ENCODE data around the gene TUFT1.

TUFT1 gene

GRCh38 chr1:151504252-151504651 is 35.9 kb upstream of the TUFT1 start:
- in situ Hi-C loops (cut with HindIII; ENCODE audit: low pct_unique_long_range_greater_than_20kb, low sequenced_read_pairs), result no loop called here
- no peak for TF ChIP-seq JUND (IDR thresholded peaks at IDR 0.05; ENCODE audit: low read depth)
- no peak for DNase-seq (ENCODE audit: low read depth in 1 of 2, low spot score in 1 of 2)

DNA sequence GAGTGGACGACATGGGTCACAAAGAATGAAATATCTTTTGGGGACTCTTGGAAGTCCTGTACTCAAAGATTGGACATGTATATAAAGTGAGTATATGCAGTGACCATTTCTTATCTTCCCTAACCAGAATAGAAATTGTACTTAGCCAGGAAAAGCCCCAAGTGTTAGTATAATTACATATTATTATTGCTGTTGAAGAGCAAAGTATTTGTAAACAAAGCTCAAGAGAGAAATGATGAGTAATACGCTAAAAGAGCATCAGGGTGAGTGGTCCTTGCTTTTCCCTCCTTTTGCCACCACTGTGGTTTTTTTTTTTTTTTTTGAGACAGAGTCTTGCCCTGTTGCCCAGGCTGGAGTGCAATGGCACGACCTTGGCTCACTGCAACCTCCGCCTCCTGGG is 35.4 kb upstream of the TUFT1 start:
- no peak for TF ChIP-seq JUND (IDR thresholded peaks at IDR 0.05; ENCODE audit: low read depth)
- in situ Hi-C loops (cut with HindIII; ENCODE audit: low pct_unique_long_range_greater_than_20kb, low sequenced_read_pairs), result no loop called here
- no peak for DNase-seq (ENCODE audit: low read depth in 1 of 2, low spot score in 1 of 2)

DNA sequence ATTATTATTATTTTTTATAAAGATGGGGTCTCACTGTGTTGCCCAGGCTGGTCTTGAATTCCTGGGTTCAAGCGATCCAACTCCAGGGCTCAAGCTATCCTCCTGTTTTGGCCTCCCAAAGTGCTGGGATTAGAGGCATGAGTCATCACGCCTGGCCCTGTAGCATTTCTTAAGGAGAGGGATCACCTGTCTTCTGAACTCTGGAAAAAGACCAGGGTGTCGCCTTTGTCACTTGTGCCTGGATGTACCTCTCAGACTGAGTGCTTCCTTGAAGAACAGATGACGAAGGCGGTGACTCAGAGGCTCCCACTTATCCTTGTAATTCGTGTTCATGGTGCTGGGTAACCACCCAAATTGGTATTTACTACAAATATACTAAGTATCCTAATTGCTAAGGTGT is 31.3 kb upstream of the TUFT1 start:
- in situ Hi-C loops (cut with HindIII; ENCODE audit: low pct_unique_long_range_greater_than_20kb, low sequenced_read_pairs), result no loop called here
- TF ChIP-seq JUND (IDR thresholded peaks at IDR 0.05; ENCODE audit: low read depth), result no peak
- no peak for DNase-seq (ENCODE audit: low read depth in 1 of 2, low spot score in 1 of 2)

DNA sequence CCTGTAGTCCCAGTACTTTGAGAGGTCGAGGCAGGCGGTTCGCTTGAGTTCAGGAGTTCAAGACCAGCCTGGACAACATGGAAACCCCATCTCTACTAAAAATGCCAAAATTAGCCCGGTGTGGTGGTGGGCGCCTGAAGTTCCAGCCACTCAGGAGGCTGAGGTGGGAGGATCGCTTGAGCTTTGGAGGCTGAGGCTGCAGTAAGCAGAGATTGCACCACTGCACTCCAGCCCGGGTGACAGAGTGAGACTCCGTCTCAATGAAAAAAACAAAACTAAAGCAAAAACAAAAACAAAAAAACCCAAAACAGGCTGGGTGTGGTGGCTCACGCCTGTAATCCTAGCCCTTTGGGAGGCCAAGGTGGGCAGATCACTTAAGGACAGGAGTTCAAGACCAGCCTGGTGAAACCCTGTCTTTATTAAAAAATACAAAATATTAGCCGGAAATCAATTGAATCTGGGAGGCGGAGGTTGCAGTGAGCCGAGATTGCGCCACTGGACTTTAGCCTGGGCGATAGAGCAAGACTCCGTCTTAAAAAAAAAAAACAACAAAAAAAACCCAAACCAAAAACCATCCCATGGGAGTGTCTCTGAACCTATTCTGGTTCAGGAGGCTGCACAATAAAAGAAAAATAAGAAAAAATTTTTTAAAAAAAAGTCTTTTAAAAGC is 30.6 kb upstream of the TUFT1 start:
- DNase-seq (ENCODE audit: low read depth in 1 of 2, low spot score in 1 of 2), result no peak
- TF ChIP-seq JUND (IDR thresholded peaks at IDR 0.05; ENCODE audit: low read depth), result no peak
- in situ Hi-C loops (cut with HindIII; ENCODE audit: low pct_unique_long_range_greater_than_20kb, low sequenced_read_pairs), result no loop called here

DNA sequence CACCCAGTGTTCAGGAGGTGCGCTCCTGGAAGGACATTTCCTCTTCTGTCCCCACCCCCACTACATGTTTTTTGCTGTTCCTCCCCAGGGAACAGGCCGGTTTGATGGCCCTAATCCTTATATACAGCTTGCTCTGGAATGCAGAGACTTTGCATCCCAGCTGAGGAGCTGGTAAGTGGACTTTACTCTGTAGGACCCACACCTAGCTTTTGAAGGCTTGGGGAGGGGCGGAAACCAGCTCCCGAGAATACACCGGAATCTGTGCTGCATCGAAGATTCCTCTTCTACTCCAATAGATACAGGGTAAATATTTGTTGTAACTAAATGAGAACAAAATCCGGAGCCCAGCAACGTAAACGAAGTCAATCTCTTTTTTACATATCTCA is 30.1 kb upstream of the TUFT1 start:
- peak in 1 of 2 experiments; percentile 61 for DNase-seq (ENCODE audit: low read depth in 1 of 2, low spot score in 1 of 2)
- no peak for TF ChIP-seq JUND (IDR thresholded peaks at IDR 0.05; ENCODE audit: low read depth)
- in situ Hi-C loops (cut with HindIII; ENCODE audit: low pct_unique_long_range_greater_than_20kb, low sequenced_read_pairs), result no loop called here

GRCh38 chr1:151510614-151510956 is 29.5 kb upstream of the TUFT1 start:
- no peak for TF ChIP-seq JUND (IDR thresholded peaks at IDR 0.05; ENCODE audit: low read depth)
- no peak for DNase-seq (ENCODE audit: low read depth in 1 of 2, low spot score in 1 of 2)
- in situ Hi-C loops (cut with HindIII; ENCODE audit: low pct_unique_long_range_greater_than_20kb, low sequenced_read_pairs), result no loop called here

DNA sequence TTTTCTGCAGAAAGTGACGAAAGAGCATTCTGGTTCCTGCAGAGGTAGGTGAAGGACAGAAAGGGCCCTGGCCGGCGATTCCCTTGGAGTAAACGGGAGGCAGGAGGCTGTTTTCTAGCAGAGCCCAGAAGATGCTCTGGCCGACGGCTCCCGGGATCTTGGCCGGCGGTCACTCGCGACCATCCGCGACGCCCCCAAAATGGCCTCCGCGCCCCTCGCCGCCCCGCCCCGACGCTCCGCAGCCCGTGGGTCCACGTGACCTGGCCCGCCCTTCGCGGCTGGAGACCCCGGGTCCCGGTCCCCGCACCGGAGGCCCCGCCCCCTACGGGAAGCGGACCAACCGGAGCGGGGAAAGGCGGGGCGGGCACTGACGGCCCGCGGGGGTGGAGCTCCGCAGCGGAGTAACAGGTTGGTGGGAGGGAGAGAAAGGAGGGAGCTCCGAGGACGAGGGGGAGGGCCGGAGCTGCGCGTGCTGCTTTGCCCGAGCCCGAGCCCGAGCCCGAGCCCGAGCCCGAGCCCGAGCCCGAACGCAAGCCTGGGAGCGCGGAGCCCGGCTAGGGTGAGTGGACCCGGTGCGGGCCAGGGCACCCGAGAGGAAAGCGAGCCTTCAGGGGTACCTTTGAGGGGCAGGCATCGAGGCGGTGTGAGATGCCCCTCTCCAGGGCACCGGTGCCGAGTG is 29.0 kb upstream of the TUFT1 start, which contains the start of gene CGN:
Gene CGN (plus strand): TSS at position 431 of the 679 bp plus-strand sequence. CDS start 7,133 bp downstream, outside the sequence.
- no peak for TF ChIP-seq JUND (IDR thresholded peaks at IDR 0.05; ENCODE audit: low read depth)
- in situ Hi-C loops (cut with HindIII; ENCODE audit: low pct_unique_long_range_greater_than_20kb, low sequenced_read_pairs), result no loop called here
- DNase-seq (ENCODE audit: low read depth in 1 of 2, low spot score in 1 of 2), result peak; percentile 75 to 96

- TF ChIP-seq JUND (IDR thresholded peaks at IDR 0.05; ENCODE audit: low read depth), result no peak
- DNase-seq (ENCODE audit: low read depth in 1 of 2, low spot score in 1 of 2), result peak in 1 of 2 experiments; percentile 86
- in situ Hi-C loops (cut with HindIII; ENCODE audit: low pct_unique_long_range_greater_than_20kb, low sequenced_read_pairs), result no loop called here
These were observed 28.4 kb upstream of the TUFT1 start for GRCh38 chr1:151511636-151512215.

DNA sequence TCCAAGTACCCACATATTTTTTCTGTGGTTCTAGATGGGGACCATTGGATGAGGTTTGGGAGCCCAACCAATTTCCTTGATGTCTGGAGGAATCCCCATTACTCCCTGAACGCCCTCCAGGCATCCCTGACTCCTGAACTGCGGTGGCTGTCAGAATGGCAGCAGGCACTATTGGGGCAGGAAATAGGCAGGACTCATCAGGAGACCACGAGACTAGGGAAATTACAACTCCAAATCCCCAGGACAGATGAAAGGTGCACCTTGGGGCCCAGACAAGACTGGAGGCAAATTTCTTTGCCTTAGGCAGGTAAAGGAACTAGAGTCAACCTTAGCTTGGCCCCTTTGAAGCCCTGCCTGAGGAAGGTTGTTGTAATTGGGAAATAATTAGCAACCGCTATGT is 27.8 kb upstream of the TUFT1 start:
- peak in 1 of 2 experiments; percentile 53 for DNase-seq (ENCODE audit: low read depth in 1 of 2, low spot score in 1 of 2)
- in situ Hi-C loops (cut with HindIII; ENCODE audit: low pct_unique_long_range_greater_than_20kb, low sequenced_read_pairs), result no loop called here
- no peak for TF ChIP-seq JUND (IDR thresholded peaks at IDR 0.05; ENCODE audit: low read depth)

DNA sequence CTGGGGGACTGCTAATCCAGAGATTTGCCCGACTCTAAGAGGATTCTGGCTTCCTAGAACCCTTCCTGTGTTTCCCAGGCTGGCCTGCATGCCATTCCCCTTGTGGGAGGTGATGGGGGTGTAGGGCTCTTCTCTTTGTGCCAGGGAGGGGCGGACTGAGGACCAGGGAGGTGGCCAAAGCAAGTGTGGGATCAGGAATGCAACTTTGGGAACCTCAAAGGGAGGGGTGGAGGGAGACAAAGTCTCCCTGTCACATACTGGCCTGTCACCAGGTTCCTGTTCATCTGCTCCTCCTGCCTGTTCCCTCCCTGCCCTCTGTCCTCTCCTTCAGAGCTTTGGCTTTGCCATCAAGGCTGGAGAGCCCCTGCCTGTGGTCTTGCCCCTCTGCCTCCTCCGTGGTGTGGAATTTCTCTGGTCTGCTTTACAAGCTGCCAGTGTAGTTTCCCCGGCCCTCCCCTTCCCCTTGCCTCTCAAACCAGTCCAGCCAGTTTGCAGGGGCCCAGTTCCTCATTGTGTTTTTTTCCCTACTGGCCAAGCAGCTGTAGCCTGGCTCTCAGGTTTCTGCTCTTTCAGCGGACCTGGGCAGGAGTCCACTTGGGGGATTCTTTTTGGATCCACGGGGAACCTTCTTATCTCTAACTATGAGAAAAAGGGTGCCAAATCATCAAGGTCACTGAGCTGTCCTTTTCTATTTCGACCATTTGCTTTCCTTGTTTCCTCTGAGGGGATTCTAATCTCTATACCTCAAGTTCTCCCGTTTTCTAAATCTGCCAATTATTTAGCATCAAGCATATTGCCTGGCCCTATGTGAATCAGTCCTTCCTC is 27.1 kb upstream of the TUFT1 start:
- in situ Hi-C loops (cut with HindIII; ENCODE audit: low pct_unique_long_range_greater_than_20kb, low sequenced_read_pairs), result no loop called here
- DNase-seq (ENCODE audit: low read depth in 1 of 2, low spot score in 1 of 2), result peak; percentile 71 to 98
- peak; percentile 62; the same call in 1 of the 2 replicates for TF ChIP-seq JUND (IDR thresholded peaks at IDR 0.05; ENCODE audit: low read depth)

DNA sequence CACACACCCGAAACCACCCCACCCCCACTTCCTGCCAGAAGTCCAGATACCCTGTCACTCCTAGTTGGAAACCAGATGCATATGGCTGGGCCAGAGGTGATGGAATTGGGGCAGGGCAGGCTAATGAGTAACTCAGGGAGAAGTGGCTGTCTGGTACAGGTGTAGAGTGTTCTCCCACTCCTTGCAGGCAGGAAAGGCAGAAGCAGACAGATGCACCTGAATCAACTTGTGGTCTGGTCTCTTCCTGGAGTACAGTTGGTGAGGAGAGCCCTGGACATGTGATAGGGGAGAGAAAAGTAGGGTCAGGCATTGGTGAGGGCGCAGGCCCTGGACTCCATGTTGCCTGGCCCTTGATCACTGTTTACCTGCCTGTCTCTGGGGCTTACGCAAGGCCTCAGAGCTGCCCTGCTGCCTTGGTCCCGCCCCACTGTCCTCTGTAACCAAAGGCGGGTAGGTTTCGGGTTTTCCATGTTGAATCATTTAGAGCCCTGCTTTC is 26.4 kb upstream of the TUFT1 start:
- TF ChIP-seq JUND (IDR thresholded peaks at IDR 0.05; ENCODE audit: low read depth), result no peak
- in situ Hi-C loops (cut with HindIII; ENCODE audit: low pct_unique_long_range_greater_than_20kb, low sequenced_read_pairs), result no loop called here

GRCh38 chr1:151514366-151514765 is 25.7 kb upstream of the TUFT1 start:
- no peak for TF ChIP-seq JUND (IDR thresholded peaks at IDR 0.05; ENCODE audit: low read depth)
- no peak for DNase-seq (ENCODE audit: low read depth in 1 of 2, low spot score in 1 of 2)
- in situ Hi-C loops (cut with HindIII; ENCODE audit: low pct_unique_long_range_greater_than_20kb, low sequenced_read_pairs), result no loop called here

More for the DNA sequence above, 26.4 kb upstream of the TUFT1 start:
- peak; percentile 37 to 87 for DNase-seq (ENCODE audit: low read depth in 1 of 2, low spot score in 1 of 2)

Data from T47D (cell line).